ENCODE data around the gene KCNK5.

KCNK5 gene, protein sequence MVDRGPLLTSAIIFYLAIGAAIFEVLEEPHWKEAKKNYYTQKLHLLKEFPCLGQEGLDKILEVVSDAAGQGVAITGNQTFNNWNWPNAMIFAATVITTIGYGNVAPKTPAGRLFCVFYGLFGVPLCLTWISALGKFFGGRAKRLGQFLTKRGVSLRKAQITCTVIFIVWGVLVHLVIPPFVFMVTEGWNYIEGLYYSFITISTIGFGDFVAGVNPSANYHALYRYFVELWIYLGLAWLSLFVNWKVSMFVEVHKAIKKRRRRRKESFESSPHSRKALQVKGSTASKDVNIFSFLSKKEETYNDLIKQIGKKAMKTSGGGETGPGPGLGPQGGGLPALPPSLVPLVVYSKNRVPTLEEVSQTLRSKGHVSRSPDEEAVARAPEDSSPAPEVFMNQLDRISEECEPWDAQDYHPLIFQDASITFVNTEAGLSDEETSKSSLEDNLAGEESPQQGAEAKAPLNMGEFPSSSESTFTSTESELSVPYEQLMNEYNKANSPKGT

DNA sequence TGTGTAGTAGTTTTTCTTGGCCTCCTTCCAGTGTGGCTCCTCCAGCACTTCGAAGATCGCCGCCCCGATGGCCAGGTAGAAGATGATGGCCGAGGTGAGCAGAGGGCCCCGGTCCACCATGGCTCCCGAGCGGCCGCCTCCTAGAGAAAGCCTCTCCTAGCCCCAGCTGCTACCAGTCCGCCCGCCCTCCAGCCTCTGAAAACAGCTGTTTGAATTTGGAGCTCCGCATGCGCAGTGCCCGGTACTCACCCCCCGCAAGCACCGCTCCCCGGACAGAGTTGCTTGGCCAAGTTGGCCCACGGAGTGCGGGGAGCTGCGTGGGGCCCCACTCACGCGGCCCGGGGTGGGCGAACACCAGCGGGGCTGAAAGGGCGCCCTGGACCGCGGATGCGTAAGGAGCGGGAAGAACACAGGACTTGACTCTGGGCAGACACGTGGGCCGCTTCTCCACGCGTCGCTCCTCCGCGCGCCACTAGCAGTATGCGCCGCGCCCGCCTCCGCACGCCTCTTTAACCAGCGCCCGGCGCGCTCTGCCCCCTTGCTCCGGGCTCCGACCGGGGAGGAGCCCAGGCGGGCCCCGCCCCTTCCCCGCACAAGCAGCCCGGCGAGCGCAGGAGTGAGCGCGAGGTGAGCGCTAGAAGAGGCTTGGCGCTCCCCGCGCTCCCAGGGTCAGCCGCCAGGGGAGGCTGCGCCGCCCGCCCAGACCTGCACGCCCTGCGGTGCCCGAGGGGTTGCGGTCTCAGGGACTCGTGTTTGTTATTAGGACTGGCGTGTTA lies at the start of gene KCNK5:
Gene KCNK5 (minus strand): TSS at position 484 of the 776 bp plus-strand sequence. CDS start 364 bp downstream, at position 120.
- DNase-seq (ENCODE audit: low read depth in 2 of 2) = peak; percentile 16 to 66

DNA sequence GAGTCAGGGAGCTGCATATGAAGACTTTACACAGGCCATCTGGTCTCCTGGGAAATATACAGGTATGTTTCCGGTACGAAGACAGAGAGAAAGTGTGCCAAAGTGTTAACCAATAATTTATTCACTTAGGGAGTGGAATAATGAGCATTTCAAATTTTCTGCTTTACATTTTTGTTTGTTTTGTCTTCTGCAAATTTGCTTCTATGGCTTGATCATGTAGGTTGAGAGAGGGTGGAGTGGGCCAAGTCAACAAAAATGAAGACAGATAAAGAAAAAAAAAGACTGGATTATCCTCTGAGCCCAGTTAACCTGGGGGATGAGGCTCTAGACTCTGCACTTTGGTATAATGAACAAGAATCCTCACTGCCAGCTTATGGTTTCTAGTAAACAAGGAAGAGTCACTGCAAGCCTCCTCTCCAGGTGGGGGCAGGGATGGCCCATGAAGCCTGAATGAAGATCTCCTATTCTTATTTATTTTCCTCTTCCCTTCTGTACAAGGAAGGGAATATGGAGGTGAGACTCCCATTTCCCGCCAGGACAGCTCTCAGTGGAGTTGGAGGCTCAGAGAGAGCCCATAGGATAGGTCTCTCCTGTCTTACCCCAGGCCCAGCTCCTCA lies 47.2 kb upstream of the KCNK5 start:
- no peak for DNase-seq (ENCODE audit: low read depth in 2 of 2)

DNA sequence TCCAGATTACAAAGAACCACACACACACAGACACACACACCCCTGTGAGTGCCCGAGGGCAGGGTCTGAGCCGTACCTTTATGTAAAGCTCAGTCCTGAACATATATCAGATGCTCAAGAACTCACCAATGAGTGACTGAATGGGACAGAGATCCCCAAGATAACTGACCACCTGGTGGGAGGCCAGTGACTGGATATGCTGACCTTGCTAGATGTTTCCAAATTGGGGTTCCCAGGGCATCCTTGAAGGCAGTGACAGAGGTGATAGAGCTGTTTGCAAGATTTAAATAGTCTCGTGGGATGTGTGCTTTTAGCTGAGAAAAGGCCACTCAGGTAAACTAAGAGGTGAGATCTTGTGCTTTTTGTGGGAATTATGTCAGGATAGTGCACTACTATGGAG lies 45.6 kb upstream of the KCNK5 start:
- DNase-seq (ENCODE audit: low read depth in 2 of 2) = no peak

DNA sequence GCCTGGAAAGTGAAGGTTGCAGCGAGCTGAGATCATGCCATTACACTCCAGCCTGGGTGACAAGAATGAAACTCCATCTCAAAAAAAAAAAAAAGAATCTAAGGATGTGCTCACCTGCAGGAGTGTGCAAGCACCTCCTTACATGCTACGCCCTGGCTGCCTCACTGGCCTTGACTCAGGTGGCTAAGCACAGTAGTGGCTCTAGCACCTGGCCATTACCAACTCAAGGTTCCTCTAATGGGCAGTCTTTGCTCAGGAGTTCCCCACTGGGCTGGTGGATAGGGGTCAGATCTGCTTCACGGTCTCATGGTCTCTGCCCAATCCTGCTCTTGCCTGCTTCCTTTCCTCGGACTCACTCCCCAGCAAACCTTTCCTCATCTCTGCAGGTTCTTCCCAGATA lies 45.2 kb upstream of the KCNK5 start:
- DNase-seq (ENCODE audit: low read depth in 2 of 2) = no peak

DNA sequence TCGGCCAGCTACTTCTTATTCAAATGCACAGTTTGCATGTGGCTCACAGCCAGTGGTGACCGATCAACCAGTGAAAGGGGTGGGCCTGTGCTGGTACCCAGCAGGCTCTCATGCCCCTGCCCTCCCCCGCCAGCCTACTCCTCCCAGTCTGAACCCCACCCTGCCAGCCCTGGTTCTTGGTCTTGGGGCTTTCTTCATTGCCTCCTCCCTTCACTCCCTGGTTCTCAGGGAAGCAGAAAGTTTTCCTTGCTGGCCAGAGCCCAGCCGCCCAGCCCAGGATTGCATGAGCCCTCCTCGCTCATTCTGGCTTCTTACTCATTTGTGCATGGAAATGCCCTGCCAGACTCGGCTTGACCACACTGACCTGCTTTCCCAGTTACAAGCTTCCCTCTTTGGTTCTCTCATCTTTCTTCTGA lies 44.1 kb upstream of the KCNK5 start:
- DNase-seq (ENCODE audit: low read depth in 2 of 2) = no peak

DNA sequence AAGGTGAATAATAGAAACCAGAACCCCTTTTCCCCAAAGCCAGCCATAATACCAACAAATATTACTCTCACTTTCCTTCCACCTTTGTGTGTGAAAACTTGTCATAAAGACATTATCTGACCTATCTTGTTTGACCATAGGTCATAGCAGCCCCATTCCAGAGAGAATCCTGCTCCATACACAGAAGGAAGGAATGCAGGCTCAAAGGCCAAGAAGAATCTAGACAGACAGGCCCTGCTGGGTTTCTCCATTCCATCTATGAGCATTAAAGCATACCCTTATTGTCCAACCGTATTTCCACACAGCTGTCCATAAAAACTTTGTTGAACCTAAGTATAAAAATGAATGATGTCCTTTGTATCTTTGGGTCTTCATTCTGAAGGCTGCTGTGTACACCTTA lies 40.7 kb upstream of the KCNK5 start:
- no peak for DNase-seq (ENCODE audit: low read depth in 2 of 2)

DNA sequence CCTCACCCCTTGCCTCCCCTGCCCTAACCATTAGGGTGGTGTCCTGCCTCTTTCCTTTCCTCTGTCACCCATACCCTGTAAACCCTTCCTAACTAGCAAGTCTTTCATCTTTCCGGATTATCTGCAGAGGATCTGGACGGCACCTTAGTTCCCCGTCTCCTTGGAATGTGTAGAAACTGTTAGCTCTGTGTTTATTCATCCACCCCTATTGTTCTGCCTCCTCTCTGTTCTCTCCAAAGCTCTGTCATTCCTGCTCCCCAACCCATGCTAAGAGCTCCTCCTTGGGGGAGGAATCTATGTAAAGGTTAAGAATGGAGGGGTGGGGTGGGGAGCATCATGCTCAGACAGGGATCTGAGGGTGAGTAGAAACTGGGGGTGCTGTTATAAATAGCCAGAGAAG lies 39.4 kb upstream of the KCNK5 start:
- DNase-seq (ENCODE audit: low read depth in 2 of 2) = no peak

DNA sequence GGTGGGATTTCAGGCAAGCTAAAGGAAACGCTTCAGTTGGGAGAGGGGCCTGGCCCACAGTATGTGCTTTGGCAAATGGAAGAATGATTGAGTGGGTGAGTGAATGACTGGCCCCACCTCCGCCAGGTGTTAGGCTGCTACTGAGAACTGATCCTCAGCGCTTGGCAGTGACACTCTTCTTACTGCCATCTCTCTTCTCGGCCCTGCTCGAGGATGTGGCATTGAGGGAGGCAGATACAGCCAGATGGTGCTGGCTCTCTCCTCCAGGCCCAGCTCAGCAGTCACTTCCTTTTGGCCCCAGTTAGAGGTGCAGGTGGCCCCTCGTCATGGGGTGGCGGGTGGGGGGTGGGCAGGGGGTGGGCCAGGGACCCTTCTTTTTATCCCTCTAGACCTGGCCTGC lies 38.9 kb upstream of the KCNK5 start:
- no peak for DNase-seq (ENCODE audit: low read depth in 2 of 2)

DNA sequence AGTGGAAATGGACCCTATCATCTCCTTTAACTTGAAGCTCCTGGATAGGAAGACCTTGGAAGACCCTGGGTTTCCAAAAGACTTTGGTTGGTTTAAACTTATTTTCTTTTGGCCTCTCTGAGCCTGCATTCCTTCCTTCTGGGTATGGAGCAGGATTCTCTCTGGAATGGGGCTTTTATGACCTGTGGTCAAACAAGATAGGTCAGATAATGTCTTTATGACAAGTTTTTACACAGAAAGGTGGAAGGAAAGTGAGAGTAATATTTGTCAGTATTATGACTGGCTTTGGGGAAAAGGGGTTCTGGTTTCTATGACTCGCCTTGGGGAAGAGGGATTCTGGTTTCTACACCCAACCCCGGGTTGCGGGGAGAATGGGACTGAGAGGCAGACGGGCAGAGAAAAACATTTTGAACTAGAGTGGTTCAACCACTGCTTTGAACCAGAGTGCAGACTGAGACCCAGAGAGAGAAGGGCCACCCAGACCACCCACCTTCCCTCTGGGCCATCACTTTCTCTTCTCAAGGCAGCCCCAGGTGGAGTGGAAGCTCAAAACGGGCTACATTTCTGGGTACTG lies 37.6 kb upstream of the KCNK5 start:
- DNase-seq (ENCODE audit: low read depth in 2 of 2) = no peak

DNA sequence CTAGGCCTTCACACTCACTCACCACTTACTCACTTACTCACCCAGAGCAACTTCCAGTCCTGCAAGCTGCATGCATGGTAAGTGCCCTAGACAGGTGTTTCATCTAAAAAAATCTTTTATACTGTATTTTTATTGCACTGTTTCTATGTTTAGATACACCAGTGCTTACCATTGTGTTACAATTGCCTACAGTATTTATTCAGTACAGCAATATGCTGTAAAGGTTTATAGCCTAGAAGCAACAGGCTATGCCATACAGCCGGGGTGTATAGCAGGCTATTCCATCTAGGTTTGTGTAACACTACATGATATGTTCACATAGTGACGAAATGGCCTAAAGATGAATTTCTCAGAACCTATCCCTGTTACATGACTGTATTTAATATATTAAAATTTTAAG lies 37.1 kb upstream of the KCNK5 start:
- no peak for DNase-seq (ENCODE audit: low read depth in 2 of 2)

DNA sequence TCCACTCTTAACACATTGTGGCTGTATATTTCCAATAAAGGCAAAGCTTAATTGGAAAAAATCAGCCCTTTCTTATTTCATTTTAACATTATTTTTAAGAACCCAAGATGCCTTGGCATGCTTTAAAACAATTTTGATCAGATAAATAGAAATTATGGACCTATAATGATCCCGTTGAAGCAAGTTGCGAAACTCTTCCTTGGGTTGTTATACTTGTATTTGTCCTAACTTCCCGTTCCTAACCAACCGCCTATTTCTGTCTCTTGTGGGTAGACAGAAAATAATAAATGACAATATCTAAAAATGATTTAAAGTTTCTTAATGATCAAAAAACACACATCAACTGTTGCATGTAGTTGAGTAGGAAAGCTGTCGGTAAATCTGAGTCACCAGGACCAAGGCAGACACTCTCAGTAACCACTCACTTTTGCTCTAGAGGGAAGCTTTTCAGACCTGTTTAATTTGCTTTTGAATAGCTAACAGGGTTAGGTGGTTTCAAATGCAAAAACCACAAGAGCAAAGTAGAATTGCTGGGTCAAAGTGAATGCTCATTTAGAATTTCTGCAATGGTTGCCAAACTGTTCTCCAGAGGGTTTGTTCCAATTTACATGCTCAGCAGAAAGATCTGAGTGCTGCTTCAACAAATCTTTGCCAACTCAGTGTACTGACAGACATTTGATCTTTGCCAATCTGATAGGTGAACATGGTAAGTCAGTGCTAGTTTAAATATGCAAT lies 34.2 kb upstream of the KCNK5 start:
- DNase-seq (ENCODE audit: low read depth in 2 of 2) = no peak

DNA sequence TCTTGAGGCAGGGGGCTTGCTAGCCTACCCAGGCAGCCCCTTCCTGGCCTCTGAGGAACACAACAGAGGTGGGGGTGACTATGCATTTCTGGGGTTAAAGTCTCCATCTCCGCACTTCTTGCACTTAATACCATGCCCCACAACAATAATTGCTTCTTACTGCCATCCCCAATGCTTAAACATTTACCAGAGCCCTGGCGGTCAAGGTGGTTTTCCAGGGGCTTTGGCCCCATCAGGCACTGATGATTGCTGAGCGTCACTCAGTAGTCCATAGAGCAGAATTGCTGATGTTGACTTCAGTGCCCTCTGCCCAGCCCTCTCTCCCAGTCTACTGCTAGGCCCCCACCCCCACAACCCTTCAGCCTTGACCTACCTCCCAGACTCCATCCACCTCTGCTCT lies 32.5 kb upstream of the KCNK5 start:
- DNase-seq (ENCODE audit: low read depth in 2 of 2) = no peak

DNA sequence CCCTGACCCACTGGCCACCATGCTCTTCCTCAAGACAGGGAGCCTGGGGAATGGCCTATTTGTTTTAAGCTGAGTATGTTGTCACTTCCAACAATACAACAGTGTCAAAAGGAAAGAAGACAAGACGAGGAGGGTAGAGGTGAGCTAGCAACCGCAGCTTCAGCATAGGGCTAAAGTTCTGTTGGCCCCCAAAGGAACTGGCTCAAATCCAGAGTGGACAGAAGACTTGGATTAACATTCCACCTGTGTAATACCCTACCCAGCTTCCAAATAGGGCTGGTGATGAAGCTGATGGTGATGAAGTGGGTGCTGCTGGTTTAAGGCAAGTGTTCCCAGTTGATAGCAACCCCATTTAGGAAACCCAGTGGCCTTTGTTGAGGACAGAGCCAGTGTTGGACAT lies 31.7 kb upstream of the KCNK5 start:
- no peak for DNase-seq (ENCODE audit: low read depth in 2 of 2)

DNA sequence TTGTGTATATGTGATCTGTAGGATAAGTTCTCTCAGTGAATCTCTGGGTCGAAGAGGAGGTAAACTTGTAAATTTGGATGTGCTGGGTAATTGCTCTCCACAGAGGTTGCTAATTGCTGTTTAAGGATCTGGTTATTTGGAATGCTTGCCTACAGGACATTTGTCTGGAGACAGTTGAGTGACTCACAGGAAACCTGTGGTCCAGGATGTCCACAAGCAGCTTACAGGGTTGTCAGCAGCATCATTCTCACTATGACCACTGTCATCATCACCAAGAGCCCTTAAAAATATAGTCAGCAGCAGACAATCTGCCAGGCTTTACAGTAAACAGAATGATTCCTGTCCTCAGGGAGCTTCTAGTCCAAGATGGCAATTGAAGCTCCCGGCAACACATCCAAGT lies 31.2 kb upstream of the KCNK5 start:
- no peak for DNase-seq (ENCODE audit: low read depth in 2 of 2)

DNA sequence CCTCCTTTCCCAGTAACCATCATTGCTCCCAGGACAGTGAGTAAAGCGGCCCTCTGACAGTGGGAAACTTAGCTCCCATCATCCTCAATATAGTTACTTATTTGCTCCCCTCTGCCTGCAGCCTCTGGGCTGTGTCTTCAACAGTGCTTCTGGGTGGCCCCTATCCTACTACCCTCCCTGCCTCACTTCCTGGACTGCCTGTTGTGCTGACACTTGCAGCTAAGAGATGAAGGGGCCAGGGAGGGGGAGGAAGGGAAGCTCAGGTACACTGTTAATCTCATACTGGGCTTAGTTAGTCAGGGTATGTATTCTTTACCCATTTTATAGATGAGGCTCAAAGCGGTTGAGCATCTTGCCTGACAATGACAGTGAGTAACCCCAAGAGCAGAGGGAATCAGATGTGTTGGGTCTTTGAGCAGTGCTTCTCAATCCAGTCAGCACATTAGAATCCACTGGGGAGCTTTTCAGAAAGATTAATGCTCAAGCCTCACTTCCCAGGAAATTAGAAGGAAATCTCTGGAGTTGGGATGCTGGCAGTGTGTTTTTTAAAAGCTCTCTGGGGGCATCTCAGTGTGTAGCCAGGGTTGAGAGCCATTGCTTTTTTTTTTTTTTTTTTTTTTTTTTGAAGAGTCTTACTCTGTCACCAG lies 27.1 kb upstream of the KCNK5 start:
- DNase-seq (ENCODE audit: low read depth in 2 of 2) = no peak

DNA sequence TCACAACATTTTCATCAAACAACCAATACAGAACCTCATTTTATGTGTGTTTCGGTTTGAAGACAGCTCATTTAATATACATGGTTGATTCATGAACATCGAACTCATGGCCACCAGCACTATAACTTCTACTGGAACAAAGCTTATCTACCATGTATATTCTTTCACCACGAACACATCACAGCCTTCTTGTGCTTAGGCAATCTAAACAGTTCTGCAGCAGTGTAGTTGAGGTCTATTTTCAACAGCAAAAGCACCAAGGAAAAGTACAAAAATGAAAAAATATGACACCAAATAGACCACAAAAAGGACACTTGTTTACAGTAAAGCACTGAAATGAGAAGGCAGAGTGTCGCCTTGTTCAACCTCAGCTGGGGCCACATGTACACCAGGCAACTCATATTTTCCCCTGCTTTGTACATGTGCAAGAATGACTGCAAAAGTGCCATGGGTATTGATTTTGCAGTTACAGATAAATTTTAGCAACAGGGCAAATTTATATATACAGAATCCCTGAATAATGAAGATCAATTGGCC lies 25.8 kb upstream of the KCNK5 start:
- DNase-seq (ENCODE audit: low read depth in 2 of 2) = no peak

DNA sequence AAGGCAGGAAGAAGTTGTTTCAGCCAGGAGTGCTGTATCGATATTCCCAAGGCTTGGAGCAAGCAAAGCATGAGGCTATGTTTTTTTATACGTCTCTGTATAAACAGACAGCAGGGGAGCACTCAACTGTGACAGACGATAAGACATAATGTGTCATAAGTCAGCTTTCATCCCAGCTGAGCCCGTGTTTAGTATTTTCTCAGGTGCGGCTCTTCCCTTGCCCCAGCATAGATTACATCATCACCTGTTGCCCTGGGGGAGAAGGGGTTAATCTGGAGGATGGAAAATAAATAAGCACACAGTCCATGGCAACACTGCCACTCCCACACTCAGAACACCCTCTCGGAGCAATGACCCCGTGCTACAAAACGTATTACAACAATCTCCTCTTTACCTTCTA lies 22.1 kb upstream of the KCNK5 start:
- no peak for DNase-seq (ENCODE audit: low read depth in 2 of 2)

DNA sequence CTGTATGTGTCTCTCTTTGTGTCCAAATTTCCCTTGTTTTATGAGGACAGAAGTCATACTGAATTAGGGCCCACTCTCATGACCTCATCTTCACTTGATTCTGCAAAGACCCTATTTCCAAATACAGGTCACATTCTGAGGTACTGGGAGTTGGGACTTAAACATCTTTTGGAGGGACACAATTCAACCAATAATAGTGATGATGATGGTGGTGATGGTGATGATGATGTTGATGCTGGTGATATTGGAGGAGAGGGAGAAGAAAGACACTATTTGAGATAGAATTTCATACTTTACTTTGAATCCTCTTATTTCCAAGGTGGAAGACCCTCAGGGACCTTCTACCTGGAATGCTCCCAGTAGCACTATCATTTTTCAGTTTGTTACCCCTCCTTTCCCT lies 21.2 kb upstream of the KCNK5 start:
- DNase-seq (ENCODE audit: low read depth in 2 of 2) = no peak

DNA sequence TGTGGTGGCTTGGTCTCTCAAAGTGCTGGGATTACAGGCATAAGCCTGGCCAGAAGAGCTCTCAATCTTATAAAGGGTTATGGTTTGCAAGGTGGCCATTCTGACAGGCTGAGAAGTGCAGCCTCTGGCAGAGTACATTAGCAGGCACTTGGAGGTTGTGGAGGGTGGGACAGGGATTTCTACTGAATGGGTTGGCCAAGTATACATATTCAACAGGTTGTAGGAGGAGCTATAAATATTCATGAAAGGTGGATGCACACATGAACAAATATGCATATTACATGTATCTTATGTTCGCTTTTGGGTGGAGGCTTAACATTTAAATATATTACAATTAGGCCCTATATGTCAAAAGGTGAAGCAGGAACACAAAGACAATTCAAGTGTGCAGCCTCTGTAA lies 20.0 kb upstream of the KCNK5 start:
- no peak for DNase-seq (ENCODE audit: low read depth in 2 of 2)

DNA sequence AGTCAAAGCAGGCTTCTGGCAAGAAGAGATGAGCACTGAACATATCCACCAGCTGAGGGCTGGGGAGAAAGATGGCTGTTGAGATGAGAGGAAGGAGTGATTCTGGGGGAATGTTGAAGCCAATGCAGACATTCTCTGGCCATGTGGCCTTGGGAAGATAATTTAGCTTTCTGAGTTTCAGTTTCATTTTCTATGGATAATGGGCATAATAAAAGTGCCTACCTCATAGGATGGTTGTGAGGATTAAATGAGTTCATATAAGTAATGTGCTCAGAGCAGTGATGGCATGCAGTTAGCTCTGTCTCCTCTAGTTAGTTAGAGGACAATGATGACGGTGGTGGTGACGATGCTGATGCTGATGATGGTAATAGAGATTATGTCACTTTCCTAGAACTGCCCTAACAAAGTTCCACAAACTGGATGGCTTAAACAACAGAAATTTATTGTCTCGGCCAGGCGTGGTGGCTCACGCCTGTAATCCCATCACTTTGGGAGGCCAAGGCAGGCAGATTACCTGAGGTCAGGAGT lies 18.5 kb upstream of the KCNK5 start:
- DNase-seq (ENCODE audit: low read depth in 2 of 2) = no peak

DNA sequence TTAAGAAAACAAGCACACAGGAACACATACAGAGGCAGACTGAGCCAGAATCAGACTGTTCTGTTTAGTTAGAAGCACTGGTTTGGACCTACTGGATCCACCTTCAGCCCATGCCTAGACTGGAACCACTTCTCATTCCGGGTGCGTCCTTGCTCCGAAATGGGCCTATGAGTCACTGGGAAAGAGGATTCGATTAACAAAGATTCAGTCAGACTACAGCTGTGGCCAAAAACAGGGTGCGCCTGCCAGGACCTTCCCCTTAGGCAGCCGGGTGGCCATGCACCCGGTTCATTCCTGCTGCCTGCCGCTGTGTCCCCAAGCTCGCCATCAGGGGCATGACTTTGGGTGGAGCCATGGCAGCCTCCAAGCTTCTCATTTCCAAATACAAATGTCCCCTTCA lies 14.5 kb upstream of the KCNK5 start:
- no peak for DNase-seq (ENCODE audit: low read depth in 2 of 2)

Measured in stimulated activated CD4-positive, alpha-beta T cell treated with anti-CD3 and anti-CD28 coated beads, Interleukin-1b, Interleukin-23, amount 100 ng/mL, for 1 hour (primary cell).